DMS79 (cell line): ENCODE results near the gene SLX4.
"Not testable (repeated sequence)": the region's sequence is repeated elsewhere in the genome, so short reads cannot be mapped to it uniquely, and the experiment has no call there.

Source experiments
- DNase-seq: peaks from one replicate; lab custom pipeline; 2025; lab: John Stamatoyannopoulos, UW

SLX4 gene

GRCh38 chr16:3642397-3643094, 31.1 kb upstream of the SLX4 start:
- no peak for DNase-seq

- no peak for DNase-seq
These were observed 30.5 kb upstream of the SLX4 start for GRCh38 chr16:3641801-3642396.

- no peak for DNase-seq
These were observed 29.5 kb upstream of the SLX4 start for GRCh38 chr16:3640632-3641501.

GRCh38 chr16:3640207-3640606, 28.8 kb upstream of the SLX4 start:
- DNase-seq, result no peak

GRCh38 chr16:3638916-3639644, 27.7 kb upstream of the SLX4 start:
- DNase-seq, result no peak

GRCh38 chr16:3637371-3637923, 26.0 kb upstream of the SLX4 start:
- DNase-seq, result no peak

- no peak for DNase-seq
These were observed 14.7 kb upstream of the SLX4 start for GRCh38 chr16:3625911-3626732.

- DNase-seq, result no peak
These were observed 13.9 kb upstream of the SLX4 start for GRCh38 chr16:3625331-3625730.

- no peak for DNase-seq
These were observed 12.2 kb upstream of the SLX4 start for GRCh38 chr16:3623642-3624041.

- no peak for DNase-seq
These were observed 7.3 kb upstream of the SLX4 start for GRCh38 chr16:3618769-3619141.

GRCh38 chr16:3612510-3613466, 1.4 kb upstream of the SLX4 start:
- DNase-seq, result no peak

GRCh38 chr16:3610698-3611145, 684 bp downstream of the SLX4 start:
- no peak for DNase-seq

GRCh38 chr16:3609895-3610697, 1.3 kb downstream of the SLX4 start:
- DNase-seq, result no peak

GRCh38 chr16:3608976-3609375, 2.4 kb downstream of the SLX4 start:
- not testable (repeated sequence) for DNase-seq

- no peak for DNase-seq
These were observed 3.3 kb downstream of the SLX4 start for GRCh38 chr16:3608069-3608468.

GRCh38 chr16:3607634-3608033, 3.8 kb downstream of the SLX4 start:
- no peak for DNase-seq

GRCh38 chr16:3607161-3607560, 4.2 kb downstream of the SLX4 start:
- no peak for DNase-seq

GRCh38 chr16:3606441-3606840, 5.0 kb downstream of the SLX4 start:
- no peak for DNase-seq

- DNase-seq, result no peak
These were observed 9.1 kb downstream of the SLX4 start for GRCh38 chr16:3602320-3602653.
